GM12873 (cell line): ENCODE data around the gene TTC39B.

ENCODE experiments used
- TF ChIP-seq, protein P1 (sequence below): IDR thresholded peaks from 2 replicates; pipeline ENCODE4 v1.5.1; 2012; ENCODE audit warnings: low read depth, mild to moderate bottlenecking, moderate library complexity, low read length, control low read depth; ENCODE audit not compliant: insufficient read depth; ENCODE audit errors: missing control alignments

Gene TTC39B

DNA sequence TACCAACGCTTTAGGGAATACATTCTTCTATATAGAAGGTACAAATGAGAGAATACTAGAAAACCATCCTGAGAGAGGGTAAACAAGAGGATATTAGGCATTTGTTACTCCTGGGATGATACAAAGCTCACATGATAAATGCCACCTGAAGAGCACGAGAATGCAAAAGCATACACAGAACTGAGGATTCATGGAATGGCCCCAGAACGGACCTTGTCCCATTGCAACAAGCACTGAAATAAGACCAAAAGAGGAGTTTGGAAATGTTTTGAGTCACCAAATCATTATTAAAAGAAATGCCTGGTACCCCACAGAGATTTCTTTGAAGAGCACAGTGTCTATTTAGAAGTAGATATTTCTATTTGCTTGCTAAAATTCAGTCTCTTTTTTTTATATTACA lies 173.5 kb downstream of the TTC39B start:
- TF ChIP-seq, protein P1, sequence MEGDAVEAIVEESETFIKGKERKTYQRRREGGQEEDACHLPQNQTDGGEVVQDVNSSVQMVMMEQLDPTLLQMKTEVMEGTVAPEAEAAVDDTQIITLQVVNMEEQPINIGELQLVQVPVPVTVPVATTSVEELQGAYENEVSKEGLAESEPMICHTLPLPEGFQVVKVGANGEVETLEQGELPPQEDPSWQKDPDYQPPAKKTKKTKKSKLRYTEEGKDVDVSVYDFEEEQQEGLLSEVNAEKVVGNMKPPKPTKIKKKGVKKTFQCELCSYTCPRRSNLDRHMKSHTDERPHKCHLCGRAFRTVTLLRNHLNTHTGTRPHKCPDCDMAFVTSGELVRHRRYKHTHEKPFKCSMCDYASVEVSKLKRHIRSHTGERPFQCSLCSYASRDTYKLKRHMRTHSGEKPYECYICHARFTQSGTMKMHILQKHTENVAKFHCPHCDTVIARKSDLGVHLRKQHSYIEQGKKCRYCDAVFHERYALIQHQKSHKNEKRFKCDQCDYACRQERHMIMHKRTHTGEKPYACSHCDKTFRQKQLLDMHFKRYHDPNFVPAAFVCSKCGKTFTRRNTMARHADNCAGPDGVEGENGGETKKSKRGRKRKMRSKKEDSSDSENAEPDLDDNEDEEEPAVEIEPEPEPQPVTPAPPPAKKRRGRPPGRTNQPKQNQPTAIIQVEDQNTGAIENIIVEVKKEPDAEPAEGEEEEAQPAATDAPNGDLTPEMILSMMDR = no peak

DNA sequence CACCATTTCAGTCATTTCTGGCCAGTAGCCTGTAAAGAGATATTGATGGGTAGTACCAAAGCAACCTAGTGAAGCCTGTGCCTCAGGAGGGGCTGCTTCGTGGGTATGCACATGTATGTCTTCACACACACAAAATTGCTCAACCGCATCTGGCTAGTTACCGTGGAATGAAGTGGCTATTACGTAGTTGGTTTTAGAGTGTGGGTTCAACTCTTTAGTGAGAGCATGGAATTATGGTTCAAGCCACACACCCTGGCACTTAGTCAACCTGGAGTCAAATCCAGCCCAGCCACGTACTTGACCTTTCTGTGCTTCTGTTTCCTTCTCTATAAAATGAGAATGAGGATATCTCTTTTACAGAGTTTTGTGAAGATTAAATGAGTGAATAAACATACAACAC lies 174.9 kb downstream of the TTC39B start:
- TF ChIP-seq, protein P1 = no peak

DNA sequence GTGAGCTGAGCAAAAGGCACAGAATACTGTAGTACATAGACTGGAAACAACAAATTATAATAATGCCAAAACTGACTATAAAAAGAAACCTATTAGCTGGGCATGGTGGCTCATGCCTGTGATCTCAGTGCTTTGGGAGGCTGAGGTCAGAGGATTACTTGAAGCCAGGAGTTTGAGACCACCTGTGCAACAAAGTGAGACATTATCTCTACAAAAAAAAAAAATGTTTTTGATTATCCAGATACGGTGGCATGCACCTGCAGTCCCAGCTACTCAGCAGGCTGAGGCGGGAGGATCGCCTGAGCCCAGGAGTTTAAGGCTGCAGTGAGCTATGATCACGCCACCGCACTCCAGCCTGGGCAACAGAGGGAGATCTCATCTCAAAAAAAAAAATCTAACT lies 175.9 kb downstream of the TTC39B start:
- TF ChIP-seq, protein P1 = no peak

DNA sequence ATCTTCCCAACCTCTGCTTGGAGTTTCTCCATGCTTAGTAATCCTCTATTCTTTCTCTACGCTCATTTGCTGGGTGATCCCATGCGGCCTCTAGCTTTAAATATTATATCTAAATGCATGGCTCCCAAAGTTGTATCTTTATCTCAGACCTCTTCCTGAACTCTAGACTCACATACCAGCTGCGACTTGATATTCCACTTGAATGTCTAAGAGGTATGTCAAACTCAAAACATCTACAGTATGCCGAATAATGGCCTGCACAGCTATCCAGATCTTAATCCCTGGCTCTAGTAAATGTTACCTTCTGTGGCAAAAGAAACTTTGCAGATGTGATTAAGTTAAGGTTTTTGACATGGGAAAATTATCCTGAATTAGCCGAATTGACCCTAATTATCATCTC lies 179.2 kb downstream of the TTC39B start:
- TF ChIP-seq, protein P1 = no peak

DNA sequence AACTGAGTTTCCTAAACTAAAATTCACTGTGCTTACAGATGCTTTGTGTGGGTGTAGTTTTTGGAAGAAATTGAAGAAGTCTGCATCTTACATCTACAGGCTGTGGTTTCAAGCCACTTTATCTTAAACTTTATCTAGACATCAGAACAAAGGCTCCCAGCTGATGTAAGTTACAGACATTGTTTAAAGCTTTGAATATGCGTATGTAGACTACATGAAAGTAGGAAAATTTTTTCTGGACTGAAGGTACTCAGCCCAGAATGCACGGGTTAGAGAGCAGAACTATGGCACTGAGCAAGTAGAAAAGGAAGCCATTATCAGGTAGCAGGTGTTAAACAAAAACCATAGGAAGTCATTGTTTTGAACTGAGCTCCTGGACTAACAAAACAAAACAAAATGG lies 185.4 kb downstream of the TTC39B start:
- TF ChIP-seq, protein P1 = no peak

DNA sequence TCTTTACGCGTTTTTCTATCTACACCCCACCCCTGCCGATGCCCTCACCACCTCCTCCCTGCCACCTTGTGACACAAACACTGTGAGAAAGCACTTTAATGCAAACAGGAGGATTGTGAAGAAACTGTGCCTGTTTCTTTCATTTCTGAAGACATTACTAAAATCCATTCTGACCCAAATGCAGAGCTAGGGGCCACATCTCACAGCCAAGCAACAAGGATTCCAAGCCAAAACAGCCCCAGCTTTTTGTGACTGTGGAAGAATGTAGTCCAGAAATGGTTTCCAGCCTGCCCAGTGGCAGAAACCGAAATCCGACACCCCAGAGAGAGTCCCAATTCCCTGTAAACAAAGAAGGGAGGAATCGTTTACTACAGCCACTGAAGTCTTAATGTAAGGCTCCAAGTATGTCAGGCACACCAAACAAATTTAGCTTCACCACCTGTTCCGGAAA lies 190.9 kb downstream of the TTC39B start:
- TF ChIP-seq, protein P1 = no peak

DNA sequence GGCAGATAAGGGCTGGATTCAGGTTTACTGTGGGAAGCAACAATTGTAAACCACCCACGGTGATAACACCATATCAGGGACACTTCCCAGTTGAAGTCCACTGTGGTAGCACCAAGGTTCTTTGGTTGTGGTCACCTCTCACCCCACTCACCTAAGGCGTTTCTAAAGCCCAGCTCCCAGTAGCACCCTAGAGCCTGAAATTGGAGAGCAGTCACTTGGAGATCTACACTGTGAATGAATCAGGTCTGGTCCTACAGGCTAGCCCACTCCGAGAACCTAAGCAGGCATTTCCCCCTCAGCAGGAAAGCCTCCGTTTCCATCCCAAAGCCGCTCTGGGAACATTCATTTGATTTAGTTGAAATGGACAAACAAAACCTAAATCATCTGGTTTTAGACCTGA lies 191.3 kb downstream of the TTC39B start:
- TF ChIP-seq, protein P1 = no peak
